Mononuclear cell (primary cell): ENCODE results near the gene PHACTR4. TPM values are rescaled to one million over a fixed set of nuclear protein-coding genes. Genes with fewer than 3 reads are reported as not detected.

ENCODE experiments used
- H3K27me3 ChIP-seq: 2 replicates; pipeline ENCODE4 v1.6.0; 2011; ENCODE audit warnings: low read length, control low read depth; ENCODE audit not compliant: insufficient read depth
- H3K4me1 ChIP-seq: 2 replicates; pipeline ENCODE4 v1.5.1; 2011; ENCODE audit warnings: mild to moderate bottlenecking, low read length, control low read depth; ENCODE audit not compliant: insufficient read depth
- H3K4me3 ChIP-seq: 2 replicates; pipeline ENCODE4 v1.5.1; 2011; ENCODE audit warnings: mild to moderate bottlenecking, low read length, moderate library complexity
- H3K9me3 ChIP-seq: 2 replicates; pipeline ENCODE4 v1.5.1; 2011; ENCODE audit warnings: low read depth, mild to moderate bottlenecking, control low read depth, low read length
- total RNA-seq: library from RNA; depleted of rRNA; stranded (reverse); fragments of >200 nt; gene quantifications from one replicate; pipeline ENCODE4 v1.2.3, GENCODE V29; 2012

Gene PHACTR4
- total RNA-seq, 1 donor = 14.1 TPM

- H3K4me3 ChIP-seq = no peak overlapping the region
- H3K9me3 ChIP-seq = no peaks in the 10 kb centered on the region
- H3K27me3 ChIP-seq = no peaks in the 10 kb centered on the region
- no peaks in the 10 kb centered on the region for H3K4me1 ChIP-seq
These were observed 110.8 kb downstream of the PHACTR4 start for GRCh38 chr1:28480308-28480707.

DNA sequence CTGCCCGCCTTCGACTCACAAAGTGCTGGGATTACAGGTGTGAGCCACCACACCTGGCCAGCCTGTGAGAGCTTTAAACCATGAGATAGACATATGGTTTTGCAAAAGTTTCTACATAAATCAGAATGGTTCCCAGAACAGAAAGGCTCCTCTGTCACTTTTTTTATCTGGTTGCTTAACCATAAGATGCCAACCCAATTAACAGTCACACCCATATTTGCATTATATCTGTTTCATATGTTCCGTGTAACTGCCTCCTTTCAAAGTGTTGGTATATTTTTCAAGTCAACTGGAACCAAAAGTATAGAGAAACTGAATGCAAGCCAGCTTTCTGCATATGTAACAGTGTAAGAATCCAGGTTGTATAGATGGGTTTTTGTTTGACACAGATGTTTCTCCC is 112.6 kb downstream of the PHACTR4 start:
- H3K4me3 ChIP-seq = no peak overlapping the region
- no peaks in the 10 kb centered on the region for H3K27me3 ChIP-seq
- no peaks in the 10 kb centered on the region for H3K9me3 ChIP-seq
- no peaks in the 10 kb centered on the region for H3K4me1 ChIP-seq

- no peaks in the 10 kb centered on the region for H3K4me1 ChIP-seq
- H3K27me3 ChIP-seq = no peaks in the 10 kb centered on the region
- H3K4me3 ChIP-seq = no peak overlapping the region
- no peaks in the 10 kb centered on the region for H3K9me3 ChIP-seq
These were observed 113.2 kb downstream of the PHACTR4 start for GRCh38 chr1:28482702-28483101.

DNA sequence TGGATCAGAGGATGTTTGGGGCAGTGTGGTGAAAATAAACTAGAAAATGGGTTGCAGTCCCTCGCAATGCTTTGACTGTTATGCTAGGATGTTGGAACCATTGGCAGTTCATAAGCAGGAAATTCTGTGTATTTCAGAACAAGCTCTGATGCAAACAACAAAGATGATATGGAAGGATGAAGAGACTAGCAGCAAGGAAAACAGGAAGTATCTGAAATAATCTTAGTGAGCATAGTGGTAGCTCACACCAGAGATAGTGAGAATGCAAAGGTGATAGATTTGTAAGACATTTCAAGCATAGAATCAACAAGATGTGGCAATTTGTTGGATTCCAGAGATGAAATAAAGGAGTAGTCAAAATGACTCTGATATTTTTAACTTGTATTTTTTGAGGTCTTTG is 125.2 kb downstream of the PHACTR4 start:
- Histone ChIP-seq H3K9me3 (no peaks in the 10 kb centered on the region), H3K4me3 (no peak overlapping the region), H3K27me3 (no peaks in the 10 kb centered on the region), H3K4me1 (no peaks in the 10 kb centered on the region)

DNA sequence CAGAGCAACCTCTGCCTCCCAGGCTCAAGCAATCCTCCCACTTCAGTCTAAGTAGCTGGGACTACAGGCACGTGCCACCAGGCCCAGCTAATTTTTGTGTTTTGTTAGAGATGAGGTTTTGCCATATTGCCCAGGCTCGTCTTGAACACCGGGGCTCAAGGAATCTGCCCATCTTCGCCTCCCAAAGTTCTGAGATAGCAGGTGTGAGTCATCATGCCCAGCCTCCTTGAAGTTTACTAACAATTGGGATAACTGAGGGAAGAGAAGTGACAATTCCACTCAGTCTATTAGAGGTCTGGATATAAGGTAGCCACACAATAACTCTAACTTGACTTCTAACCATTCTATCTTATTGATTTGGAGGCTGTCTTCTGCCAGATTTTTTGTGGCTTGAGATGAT is 130.0 kb downstream of the PHACTR4 start:
- H3K4me3 ChIP-seq = no peak overlapping the region
- no peaks in the 10 kb centered on the region for H3K4me1 ChIP-seq
- H3K9me3 ChIP-seq = no peaks in the 10 kb centered on the region
- no peaks in the 10 kb centered on the region for H3K27me3 ChIP-seq

DNA sequence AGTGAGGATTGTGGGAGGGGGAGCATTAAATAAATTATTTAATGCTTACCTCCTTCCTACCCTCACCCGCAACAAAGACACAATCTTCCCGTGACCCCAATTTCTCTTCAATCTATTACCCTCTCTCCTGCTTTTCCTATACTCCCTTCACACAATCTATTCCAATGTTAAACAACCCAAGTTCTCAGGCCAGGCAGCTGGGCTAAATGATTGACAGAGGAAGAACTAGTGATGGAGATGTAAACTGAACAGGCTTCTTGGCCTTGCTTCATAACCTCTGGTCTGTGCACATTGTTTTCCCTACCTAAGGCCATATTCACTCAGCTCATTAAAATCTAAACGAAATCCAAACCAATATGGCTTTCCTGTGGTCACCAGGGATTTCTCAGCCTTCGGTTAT is 132.4 kb downstream of the PHACTR4 start:
- peaks cover 11% of the 10 kb centered on the region for H3K4me1 ChIP-seq
- H3K4me3 ChIP-seq = no peak overlapping the region
- H3K9me3 ChIP-seq = no peaks in the 10 kb centered on the region
- no peaks in the 10 kb centered on the region for H3K27me3 ChIP-seq

- Histone ChIP-seq H3K4me3 (no peak overlapping the region), H3K9me3 (no peaks in the 10 kb centered on the region), H3K27me3 (no peaks in the 10 kb centered on the region), H3K4me1 (peaks cover 23% of the 10 kb centered on the region)
These were observed 133.6 kb downstream of the PHACTR4 start for GRCh38 chr1:28503117-28503516.

DNA sequence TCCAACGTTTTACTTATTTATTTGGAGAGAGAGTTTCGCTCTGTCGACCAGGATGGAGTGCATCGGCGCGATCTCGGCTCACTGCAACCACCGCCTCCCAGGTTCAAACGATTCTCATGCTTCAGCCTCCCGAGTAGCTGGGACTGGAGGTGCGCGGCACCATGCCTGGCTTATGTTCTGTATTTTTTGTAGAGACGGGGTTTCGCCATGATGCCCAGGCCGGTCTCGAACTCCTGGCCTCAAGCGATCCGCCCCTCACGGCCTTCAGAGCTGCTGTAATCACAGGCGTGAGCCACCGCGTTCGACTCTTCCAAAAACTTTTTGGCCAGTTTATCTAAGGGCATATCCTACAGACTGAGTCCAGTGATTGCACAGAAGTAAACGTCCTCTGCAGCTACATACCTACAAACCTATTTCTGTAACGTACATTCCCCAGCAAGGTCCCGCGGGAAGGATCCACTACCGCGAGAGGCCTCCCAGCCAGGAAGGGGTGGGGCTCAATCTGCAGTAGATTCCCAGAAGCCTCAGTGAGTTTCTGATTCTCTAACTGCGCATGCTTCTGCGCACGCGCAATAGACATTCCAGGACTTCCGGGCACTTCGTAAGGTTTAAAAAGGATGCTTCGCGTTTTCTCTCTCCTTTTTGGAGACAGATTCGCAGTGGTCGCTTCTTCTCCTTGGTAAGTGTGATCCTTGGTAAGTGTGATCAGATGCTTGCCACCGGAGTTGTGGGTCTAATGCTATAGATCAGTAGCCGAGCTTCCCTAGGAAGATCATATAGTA is 136.1 kb downstream of the PHACTR4 start, which contains the start of gene RCC1:
TSS of gene RCC1 (plus strand) at position 638 of the 782 bp plus-strand sequence. CDS start 23,824 bp downstream, outside the sequence.
- Histone ChIP-seq H3K27me3 (no peaks in the 10 kb centered on the region), H3K4me1 (peaks cover 47% of the 10 kb centered on the region), H3K4me3 (peak within 1 kb of the TSS; percentile 88), H3K9me3 (no peaks in the 10 kb centered on the region)

GRCh38 chr1:28506907-28507246 is 137.3 kb downstream of the PHACTR4 start:
- H3K4me1 ChIP-seq = peaks cover 58% of the 10 kb centered on the region
- H3K9me3 ChIP-seq = no peaks in the 10 kb centered on the region
- no peaks in the 10 kb centered on the region for H3K27me3 ChIP-seq
- H3K4me3 ChIP-seq = peak overlapping the region; percentile 88

DNA sequence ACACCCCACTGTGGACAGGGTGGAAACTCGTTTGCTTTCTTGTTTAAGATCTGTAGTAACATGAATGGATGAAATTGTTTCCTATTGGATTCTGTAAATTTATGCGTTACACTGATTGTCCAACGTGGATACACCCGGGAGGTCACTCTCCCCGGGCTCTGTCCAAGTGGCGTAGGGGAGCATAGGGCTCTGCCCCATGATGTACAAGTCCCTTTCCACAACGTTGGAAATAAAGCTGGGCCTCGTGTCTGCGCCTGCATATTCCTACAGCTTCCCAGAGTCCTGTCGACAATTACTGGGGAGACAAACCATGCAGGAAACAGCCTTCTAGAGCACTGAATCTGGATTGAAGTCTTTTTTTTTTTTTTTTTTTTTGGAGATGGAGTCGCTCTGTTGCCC is 137.7 kb downstream of the PHACTR4 start:
- H3K4me1 ChIP-seq = peaks cover 61% of the 10 kb centered on the region
- no peaks in the 10 kb centered on the region for H3K9me3 ChIP-seq
- peak overlapping the region; percentile 88 for H3K4me3 ChIP-seq
- no peaks in the 10 kb centered on the region for H3K27me3 ChIP-seq

DNA sequence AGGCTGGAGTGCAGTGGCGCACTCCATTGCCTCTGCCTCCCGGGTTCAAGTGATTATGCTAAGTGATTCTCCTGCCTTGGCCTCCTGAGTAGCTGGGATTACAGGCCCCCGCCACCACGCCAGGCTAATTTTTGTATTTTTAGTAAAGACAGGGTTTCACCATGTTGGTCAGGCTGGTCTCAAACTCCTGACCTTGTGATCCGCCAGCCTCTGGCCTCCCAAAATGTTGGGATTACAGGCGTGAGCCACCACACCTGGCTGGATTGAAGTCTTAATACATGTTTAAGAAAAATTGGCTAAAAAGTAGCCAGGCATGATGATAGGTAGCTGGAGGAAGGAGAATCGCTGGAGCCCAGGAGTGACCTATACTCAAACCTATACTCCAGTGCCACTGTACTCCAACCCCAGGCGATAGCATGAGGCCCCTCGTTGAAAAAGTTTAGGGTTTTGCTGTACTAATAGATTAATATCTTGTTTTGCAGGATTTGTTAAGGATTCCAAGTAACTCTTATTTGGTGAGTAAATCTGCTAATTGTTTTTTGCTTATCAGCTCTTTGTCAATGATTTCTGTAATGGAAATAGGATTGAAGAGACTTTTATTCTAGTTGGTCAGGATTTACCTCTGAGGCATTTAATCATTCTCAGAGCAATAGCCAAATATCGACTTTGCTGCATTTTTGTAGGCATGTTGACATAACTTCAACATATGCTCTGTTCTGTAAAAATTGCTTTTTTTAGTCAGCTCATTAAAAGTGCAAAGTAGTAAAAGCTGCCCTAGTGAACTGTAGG is 138.3 kb downstream of the PHACTR4 start:
- H3K27me3 ChIP-seq = no peaks in the 10 kb centered on the region
- peak overlapping the region; percentile 88 for H3K4me3 ChIP-seq
- no peaks in the 10 kb centered on the region for H3K9me3 ChIP-seq
- H3K4me1 ChIP-seq = peaks cover 65% of the 10 kb centered on the region

DNA sequence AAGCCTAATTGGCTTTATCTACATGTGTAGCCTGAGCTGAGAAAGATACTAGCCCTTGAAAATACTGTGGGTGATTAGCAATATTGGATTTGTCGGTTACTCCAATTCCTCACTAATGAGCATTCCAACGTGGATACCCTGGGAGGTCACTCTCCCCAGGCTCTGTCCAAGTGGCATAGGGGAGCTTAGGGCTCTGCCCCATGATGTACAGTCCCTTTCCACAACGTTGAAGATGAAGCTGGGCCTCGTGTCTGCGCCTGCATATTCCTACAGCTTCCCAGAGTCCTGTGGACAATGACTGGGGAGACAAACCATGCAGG is 138.9 kb downstream of the PHACTR4 start:
- Histone ChIP-seq H3K9me3 (no peaks in the 10 kb centered on the region), H3K4me3 (no peak overlapping the region), H3K4me1 (peaks cover 70% of the 10 kb centered on the region), H3K27me3 (no peaks in the 10 kb centered on the region)

DNA sequence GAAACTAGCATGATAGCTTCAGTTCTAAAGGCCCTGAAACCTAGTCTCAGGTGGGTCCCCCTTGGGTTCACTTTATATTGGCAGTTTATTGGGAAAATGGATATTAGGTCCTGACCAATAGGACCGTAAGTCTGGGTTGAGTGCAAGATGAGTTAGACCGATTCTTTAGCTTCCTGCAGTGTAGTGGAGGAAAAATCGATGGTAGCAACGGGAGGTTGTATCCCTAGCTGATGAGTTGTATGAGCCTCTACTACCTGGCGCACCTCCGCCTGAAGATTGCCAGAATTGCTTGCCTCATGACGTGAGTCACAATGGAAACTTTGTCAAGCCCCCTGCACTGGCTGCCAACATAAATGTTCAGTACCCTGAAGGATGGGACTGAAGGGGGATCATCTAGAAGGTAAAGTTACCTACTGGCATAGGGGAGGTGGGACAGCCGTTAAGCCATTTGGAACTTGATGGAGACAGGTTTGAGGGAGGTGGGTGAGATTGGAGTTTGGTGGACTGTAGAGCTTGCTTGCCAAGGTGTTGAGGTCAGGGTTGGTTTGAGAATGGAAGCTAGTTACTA is 140.2 kb downstream of the PHACTR4 start:
- Histone ChIP-seq H3K4me3 (no peak overlapping the region), H3K9me3 (no peaks in the 10 kb centered on the region), H3K4me1 (peaks cover 71% of the 10 kb centered on the region), H3K27me3 (no peaks in the 10 kb centered on the region)

DNA sequence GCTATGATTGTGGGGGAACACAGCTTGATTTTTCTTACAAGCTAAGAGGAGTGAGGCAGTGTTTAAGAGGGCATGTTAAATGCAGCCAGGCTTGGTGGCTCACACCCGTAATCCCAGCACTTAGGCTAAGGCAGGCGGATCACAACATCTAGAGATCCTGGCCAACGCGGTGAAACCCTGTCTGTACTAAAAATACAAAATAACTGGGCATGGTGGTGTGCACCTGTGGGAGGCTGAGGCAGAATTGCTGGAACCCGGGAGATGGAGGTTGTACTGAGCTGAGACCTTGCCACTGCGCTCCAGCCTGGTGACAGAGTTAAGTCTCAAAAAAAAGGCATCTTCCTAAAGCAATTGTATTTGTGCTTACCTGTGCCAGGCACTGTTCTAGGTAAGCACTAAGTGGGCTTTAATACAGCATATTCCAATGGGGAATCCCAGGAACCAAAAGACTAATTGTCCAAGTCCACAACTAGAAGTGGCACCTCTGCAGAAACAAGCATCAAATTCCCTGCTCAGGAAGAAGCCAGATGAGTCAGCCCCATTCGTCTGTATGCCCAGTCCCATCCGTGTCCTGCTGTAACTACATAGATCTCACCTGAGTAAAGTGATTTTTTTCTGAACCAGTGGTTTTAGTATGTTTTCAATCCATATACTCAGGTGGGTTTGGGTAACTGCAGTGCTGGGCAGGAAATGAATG is 140.9 kb downstream of the PHACTR4 start:
- Histone ChIP-seq H3K4me1 (peaks cover 64% of the 10 kb centered on the region), H3K27me3 (no peaks in the 10 kb centered on the region), H3K4me3 (no peak overlapping the region)

DNA sequence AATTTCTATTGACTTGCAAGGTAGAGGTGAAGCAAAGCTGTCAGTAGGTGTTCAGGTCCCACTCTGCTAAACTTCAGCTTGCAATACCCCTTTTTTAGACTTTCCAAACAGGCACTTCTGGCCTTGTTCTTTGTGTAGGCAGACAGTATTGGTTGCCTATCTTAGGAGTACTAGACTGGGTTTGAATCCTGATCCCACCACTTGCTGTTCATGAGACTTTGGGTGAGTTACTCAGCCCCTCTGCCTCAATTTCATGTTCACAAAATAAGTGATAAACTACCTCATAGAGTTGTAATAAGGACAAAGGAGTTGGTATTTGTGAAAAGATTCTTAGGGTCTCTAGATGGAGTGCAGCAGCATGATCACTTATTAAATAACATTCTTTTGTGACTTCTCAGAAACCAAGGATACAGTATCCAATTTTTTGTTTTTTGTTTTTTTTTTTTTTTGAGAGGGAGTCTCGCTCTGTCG is 141.5 kb downstream of the PHACTR4 start:
- Histone ChIP-seq H3K27me3 (no peaks in the 10 kb centered on the region), H3K4me1 (peaks cover 64% of the 10 kb centered on the region), H3K4me3 (no peak overlapping the region), H3K9me3 (no peaks in the 10 kb centered on the region)

More for the DNA sequence above, 140.9 kb downstream of the PHACTR4 start:
- no peaks in the 10 kb centered on the region for H3K9me3 ChIP-seq
